GM19372 (cell line): Measurements from ENCODE around the gene FAM236D.
"Not testable (repeated sequence)": the region's sequence is repeated elsewhere in the genome, so short reads cannot be mapped to it uniquely, and the experiment has no call there.

ENCODE experiments used
- ATAC-seq: cut with Tn5 transposase; IDR thresholded peaks from one replicate; pipeline ENCODE4 v1.9.1; 2021; ENCODE audit warnings: mild to moderate bottlenecking, low read depth, moderate library complexity; ENCODE audit not compliant: unreplicated experiment

The FAM236D gene

GRCh38 chrX:72808110-72808509, at the start of gene FAM236D:
Gene FAM236D, minus strand, starts transcription at chrX:72808210. Its CDS starts 100 bp downstream, at chrX:72808110.
- ATAC-seq: not testable (repeated sequence)

- not testable (repeated sequence) for ATAC-seq
Measured at GRCh38 chrX:72837532-72837931, 29.5 kb upstream of the FAM236D start.

- not testable (repeated sequence) for ATAC-seq
Measured at GRCh38 chrX:72830701-72831100, 22.7 kb upstream of the FAM236D start.

GRCh38 chrX:72790390-72790789, 17.6 kb downstream of the FAM236D start:
- ATAC-seq: not testable (repeated sequence)

- not testable (repeated sequence) for ATAC-seq
Measured at GRCh38 chrX:72788142-72788541, 19.9 kb downstream of the FAM236D start.

GRCh38 chrX:72783964-72784363, 24.0 kb downstream of the FAM236D start:
- not testable (repeated sequence) for ATAC-seq

GRCh38 chrX:72783365-72783936, 24.6 kb downstream of the FAM236D start:
- not testable (repeated sequence) for ATAC-seq

- not testable (repeated sequence) for ATAC-seq
Measured at GRCh38 chrX:72782560-72782959, 25.4 kb downstream of the FAM236D start, which contains the start of gene FAM236B. Gene FAM236B, minus strand, starts transcription at chrX:72782660. Its CDS starts 100 bp downstream, at chrX:72782560.

- not testable (repeated sequence) for ATAC-seq
Measured at GRCh38 chrX:72778146-72778545, 29.9 kb downstream of the FAM236D start.

- ATAC-seq: peak; percentile 67
Measured at GRCh38 chrX:72777467-72777790, 30.6 kb downstream of the FAM236D start.

GRCh38 chrX:72776653-72777466, 31.1 kb downstream of the FAM236D start, which contains the start of gene DMRTC1B:
Gene DMRTC1B, plus strand, starts transcription at chrX:72776890. Its CDS starts 68,246 bp downstream, at chrX:72845136.
- peak; percentile 86 for ATAC-seq

GRCh38 chrX:72760454-72760853, 47.6 kb downstream of the FAM236D start:
- not testable (repeated sequence) for ATAC-seq
